Measurements from ENCODE around the gene CTF1.

The CTF1 gene

DNA sequence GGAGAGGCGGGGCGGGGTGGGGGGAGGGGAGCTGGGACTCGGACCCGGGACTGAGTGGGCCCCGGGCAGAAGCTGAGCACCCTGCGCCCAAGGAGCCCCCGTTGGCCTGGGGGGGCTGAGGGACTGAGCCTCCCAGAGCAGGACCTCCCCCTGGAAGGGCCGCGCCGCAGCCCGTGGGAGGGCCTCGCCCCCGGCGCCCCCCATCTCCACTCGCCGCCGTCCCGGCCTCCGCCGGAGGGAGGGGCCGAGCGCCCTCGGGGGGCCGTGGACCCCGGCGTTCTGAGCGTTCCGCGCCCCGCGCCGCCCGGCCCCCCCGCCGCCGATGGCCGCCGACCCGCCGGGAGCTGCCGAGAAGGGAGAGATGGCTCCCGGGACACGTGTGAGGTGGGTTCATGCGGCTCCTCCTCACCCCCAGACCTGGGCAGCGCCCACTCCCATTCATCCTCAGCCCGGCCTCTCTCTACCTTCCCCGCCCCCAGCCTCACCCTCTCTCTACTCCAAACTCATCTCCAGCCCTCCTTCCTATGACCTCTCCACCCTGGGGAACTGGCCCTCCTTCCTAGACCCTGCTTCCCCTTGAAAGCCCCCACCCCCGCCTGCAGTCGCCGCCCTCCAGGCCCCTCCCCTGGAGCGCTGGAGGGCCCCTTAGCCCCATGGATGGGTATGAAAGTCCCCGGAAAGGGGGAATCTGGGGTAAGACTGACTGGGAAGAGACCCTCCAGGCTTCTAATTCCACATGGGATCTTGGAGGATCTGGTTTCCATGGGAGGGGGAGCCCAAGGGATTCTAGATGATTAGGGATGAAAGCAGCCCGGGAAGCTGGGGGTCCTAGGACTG lies 27.9 kb downstream of the CTF1 start:
- Histone ChIP-seq H3K9ac (ENCODE audit: low read length) (no peak overlapping the region), H3K27ac (ENCODE audit: low read length) (no peak overlapping the region), H3K9me3 (replicated peaks; ENCODE audit: insufficient read depth, low read length) (no peaks in the 10 kb centered on the region), H3K79me2 (ENCODE audit: low read length) (peaks cover 3% of the 10 kb centered on the region; the same call in 1 of the 2 replicates), H4K20me1 (ENCODE audit: insufficient read depth, low read length) (no peaks in the 10 kb centered on the region), H3K27me3 (replicated peaks; ENCODE audit: insufficient read depth, low read length) (no peaks in the 10 kb centered on the region), H3K9me2 (replicated peaks; ENCODE audit: insufficient read depth, low read length) (no peaks in the 10 kb centered on the region), H3K36me3 (replicated peaks; ENCODE audit: insufficient read depth, low read length) (no peaks in the 10 kb centered on the region), H3K4me1 (ENCODE audit: low read length) (0 out of 2 replicates have a peak, but pooled peaks cover 6% of the 10 kb centered on the region), H3K4me3 (ENCODE audit: low read length) (no peak overlapping the region), H2AFZ (ENCODE audit: low read length) (no peak overlapping the region), H3K4me2 (ENCODE audit: low read depth, low read length) (no peak overlapping the region; the same call in 1 of the 2 replicates), H3F3A (ENCODE audit: insufficient read depth, low read length) (peaks cover 3% of the 10 kb centered on the region; the same call in 1 of the 2 replicates)
- no peak for TF ChIP-seq EZH2 (optimal IDR thresholded peaks at IDR 0.05; ENCODE audit: low read depth, low read length)
- TF ChIP-seq EZH2phosphoT487 (IDR thresholded peaks at IDR 0.05; ENCODE audit: low read length): no peak
- no peak for TF ChIP-seq CTCF (IDR thresholded peaks at IDR 0.05; ENCODE audit: low read length)
- no peak for DNase-seq

DNA sequence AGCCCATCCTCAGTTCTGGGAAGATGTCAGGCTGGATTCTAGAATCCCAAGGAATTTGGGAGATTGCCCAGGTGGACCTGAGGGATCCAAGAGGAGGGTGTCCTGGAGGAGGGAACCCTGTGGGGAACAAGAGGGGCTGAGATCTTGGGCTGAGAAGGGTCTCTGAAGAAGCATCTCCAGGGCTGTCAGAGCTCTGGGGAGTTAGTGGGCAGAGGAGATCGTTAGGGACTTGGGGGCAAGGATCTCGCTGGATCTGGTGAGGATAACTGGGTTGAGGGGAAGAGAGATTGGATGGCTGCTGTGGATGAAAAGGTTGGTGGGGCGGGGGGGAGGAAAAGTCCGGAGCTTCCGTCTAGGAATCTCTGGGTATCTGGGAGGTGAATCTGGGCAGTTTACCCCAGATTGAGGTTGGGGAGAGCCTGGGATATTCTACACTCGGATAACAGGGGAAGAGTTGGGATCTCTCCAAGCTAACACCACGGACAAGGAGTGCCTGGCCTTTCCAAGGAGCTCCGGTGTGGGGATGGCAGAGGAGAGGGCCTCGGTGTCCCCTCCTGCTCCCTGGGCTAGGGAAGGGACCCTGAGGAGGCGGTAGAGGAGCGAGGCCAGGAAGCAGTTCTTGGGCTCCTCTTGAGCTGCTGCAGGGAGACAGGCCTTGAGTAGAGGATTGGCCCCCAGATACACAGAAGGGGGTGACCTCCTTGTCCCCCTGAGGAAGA lies 28.7 kb downstream of the CTF1 start:
- DNase-seq: no peak
- Histone ChIP-seq H3F3A (ENCODE audit: insufficient read depth, low read length) (peaks cover 3% of the 10 kb centered on the region; the same call in 1 of the 2 replicates), H3K9me3 (replicated peaks; ENCODE audit: insufficient read depth, low read length) (no peaks in the 10 kb centered on the region), H3K9ac (ENCODE audit: low read length) (no peak overlapping the region), H3K4me2 (ENCODE audit: low read depth, low read length) (no peak overlapping the region), H3K4me1 (ENCODE audit: low read length) (0 out of 2 replicates have a peak, but pooled peaks cover 6% of the 10 kb centered on the region), H3K27ac (ENCODE audit: low read length) (no peak overlapping the region), H3K4me3 (ENCODE audit: low read length) (no peak overlapping the region), H3K79me2 (ENCODE audit: low read length) (peaks cover 3% of the 10 kb centered on the region; the same call in 1 of the 2 replicates), H3K9me2 (replicated peaks; ENCODE audit: insufficient read depth, low read length) (no peaks in the 10 kb centered on the region), H3K27me3 (replicated peaks; ENCODE audit: insufficient read depth, low read length) (no peaks in the 10 kb centered on the region), H3K36me3 (replicated peaks; ENCODE audit: insufficient read depth, low read length) (no peaks in the 10 kb centered on the region), H4K20me1 (ENCODE audit: insufficient read depth, low read length) (no peaks in the 10 kb centered on the region), H2AFZ (ENCODE audit: low read length) (no peak overlapping the region)
- TF ChIP-seq CTCF (IDR thresholded peaks at IDR 0.05; ENCODE audit: low read length) (no peak), EZH2 (optimal IDR thresholded peaks at IDR 0.05; ENCODE audit: low read depth, low read length) (no peak), EZH2phosphoT487 (IDR thresholded peaks at IDR 0.05; ENCODE audit: low read length) (no peak)

DNA sequence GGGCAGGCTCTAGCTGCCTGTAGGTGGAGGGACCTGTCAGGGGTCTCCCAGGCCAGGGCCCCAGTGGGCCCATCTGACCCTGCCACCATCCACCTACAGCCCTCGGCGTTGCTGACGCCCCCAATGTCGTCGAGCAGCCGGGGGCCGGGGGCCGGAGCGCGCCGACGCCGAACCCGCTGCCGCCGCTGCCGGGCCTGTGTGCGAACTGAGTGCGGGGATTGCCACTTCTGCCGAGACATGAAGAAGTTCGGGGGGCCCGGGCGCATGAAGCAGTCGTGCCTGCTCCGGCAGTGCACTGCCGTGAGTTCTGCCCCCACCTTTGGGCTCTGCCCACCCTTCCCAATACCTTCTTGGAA lies 29.2 kb downstream of the CTF1 start:
- Histone ChIP-seq H2AFZ (ENCODE audit: low read length) (no peak overlapping the region), H3K9ac (ENCODE audit: low read length) (no peak overlapping the region), H3K4me2 (ENCODE audit: low read depth, low read length) (no peak overlapping the region), H3K27ac (ENCODE audit: low read length) (no peak overlapping the region), H3K79me2 (ENCODE audit: low read length) (peaks cover 3% of the 10 kb centered on the region; the same call in 1 of the 2 replicates), H4K20me1 (ENCODE audit: insufficient read depth, low read length) (no peaks in the 10 kb centered on the region), H3F3A (ENCODE audit: insufficient read depth, low read length) (peaks cover 3% of the 10 kb centered on the region; the same call in 1 of the 2 replicates), H3K9me2 (replicated peaks; ENCODE audit: insufficient read depth, low read length) (no peaks in the 10 kb centered on the region), H3K27me3 (replicated peaks; ENCODE audit: insufficient read depth, low read length) (no peaks in the 10 kb centered on the region), H3K4me1 (ENCODE audit: low read length) (0 out of 2 replicates have a peak, but pooled peaks cover 6% of the 10 kb centered on the region), H3K9me3 (replicated peaks; ENCODE audit: insufficient read depth, low read length) (no peaks in the 10 kb centered on the region), H3K4me3 (ENCODE audit: low read length) (no peak overlapping the region), H3K36me3 (replicated peaks; ENCODE audit: insufficient read depth, low read length) (no peaks in the 10 kb centered on the region)
- TF ChIP-seq EZH2phosphoT487 (IDR thresholded peaks at IDR 0.05; ENCODE audit: low read length) (no peak), EZH2 (optimal IDR thresholded peaks at IDR 0.05; ENCODE audit: low read depth, low read length) (no peak), CTCF (IDR thresholded peaks at IDR 0.05; ENCODE audit: low read length) (no peak)
- DNase-seq: no peak
